Retinal pigment epithelial cell (primary cell): ENCODE results near the gene IGF2BP2.

Source experiments
- DNase-seq: peaks from one replicate; pipeline ENCODE4 v3.0.0-alpha.2; 2010; ENCODE audit warnings: low read depth
- H3K4me3 ChIP-seq: 2 replicates; pipeline ENCODE4 v1.5.1; 2011; ENCODE audit warnings: mild to moderate bottlenecking, low read length, control low read depth, moderate library complexity
- CTCF ChIP-seq: conservative IDR thresholded peaks from 2 replicates; pipeline ENCODE4 v1.5.1; 2011; ENCODE audit warnings: low read depth, low read length, control low read depth, inconsistent platforms

The IGF2BP2 gene

GRCh38 chr3:185605566-185605965 is 219.3 kb downstream of the IGF2BP2 start:
- no peak for TF ChIP-seq CTCF
- no peak for DNase-seq
- no peak overlapping the region for H3K4me3 ChIP-seq

- TF ChIP-seq CTCF: no peak
- DNase-seq: no peak
- H3K4me3 ChIP-seq: no peak overlapping the region
These were observed 229.3 kb downstream of the IGF2BP2 start for GRCh38 chr3:185595526-185595925.

- no peak overlapping the region for H3K4me3 ChIP-seq
- TF ChIP-seq CTCF: no peak
- no peak for DNase-seq
These were observed 230.8 kb downstream of the IGF2BP2 start for GRCh38 chr3:185594073-185594472.
